Measurements from ENCODE around the gene MRPL34. TPM values are rescaled to one million over a fixed set of nuclear protein-coding genes. Genes with fewer than 3 reads are reported as not detected.

Gene MRPL34
- total and polyA plus RNA-seq, 8 donors = 32.4 to 78.1 (median 39.3) TPM

GRCh38 chr19:17323300-17323963, 17.8 kb downstream of the MRPL34 start:
- WGBS, 2 donors = 55 to 57% methylated on average over 23 to 56 of the region's 56 CpGs
- ATAC-seq (no peak), DNase-seq (no peak), FAIRE-seq (no peak)
- H3K4me3 ChIP-seq = no peak overlapping the region
- H3K36me3 ChIP-seq = peaks cover 0 to 12% (median 11%) of the 10 kb centered on the region in 3 donors
- no peaks in the 10 kb centered on the region for H3K4me1 ChIP-seq
- no peaks in the 10 kb centered on the region for H3K9me3 ChIP-seq
- no peak overlapping the region for H3K27ac ChIP-seq
- H3K27me3 ChIP-seq = no peaks in the 10 kb centered on the region
- no peak for TF ChIP-seq CTCF (IDR thresholded peaks at IDR 0.05)
- intact Hi-C loops (cut with DNase I) = no loop called here

- DNase-seq (no peak), FAIRE-seq (no peak), ATAC-seq (no peak)
- no peak overlapping the region for H3K27ac ChIP-seq
- no peak overlapping the region for H3K4me3 ChIP-seq
- no peaks in the 10 kb centered on the region for H3K27me3 ChIP-seq
- peaks cover 0 to 3% (median 0%) of the 10 kb centered on the region in 3 donors for H3K4me1 ChIP-seq
- 65 to 72% methylated on average over 7 of the region's 7 CpGs for WGBS, 2 donors
- H3K36me3 ChIP-seq = peaks cover 0 to 12% (median 11%) of the 10 kb centered on the region in 3 donors
- intact Hi-C loops (cut with DNase I) = no loop called here
- no peaks in the 10 kb centered on the region for H3K9me3 ChIP-seq
- no peak for TF ChIP-seq CTCF (IDR thresholded peaks at IDR 0.05)
Measured at GRCh38 chr19:17323964-17324332, 18.3 kb downstream of the MRPL34 start.

- 90 to 94% methylated on average over 26 to 28 of the region's 28 CpGs for WGBS, 2 donors
- DNase-seq (no peak), FAIRE-seq (no peak), ATAC-seq (no peak)
- Histone ChIP-seq H3K4me3 (no peak overlapping the region), H3K4me1 (peaks cover 0 to 6% (median 0%) of the 10 kb centered on the region in 3 donors), H3K9me3 (no peaks in the 10 kb centered on the region), H3K27me3 (no peaks in the 10 kb centered on the region), H3K27ac (no peak overlapping the region), H3K36me3 (peaks cover 0 to 12% (median 11%) of the 10 kb centered on the region in 3 donors)
- TF ChIP-seq CTCF (IDR thresholded peaks at IDR 0.05) = no peak
- intact Hi-C loops (cut with DNase I) = no loop called here
Measured at GRCh38 chr19:17324357-17325114, 18.9 kb downstream of the MRPL34 start.

DNA sequence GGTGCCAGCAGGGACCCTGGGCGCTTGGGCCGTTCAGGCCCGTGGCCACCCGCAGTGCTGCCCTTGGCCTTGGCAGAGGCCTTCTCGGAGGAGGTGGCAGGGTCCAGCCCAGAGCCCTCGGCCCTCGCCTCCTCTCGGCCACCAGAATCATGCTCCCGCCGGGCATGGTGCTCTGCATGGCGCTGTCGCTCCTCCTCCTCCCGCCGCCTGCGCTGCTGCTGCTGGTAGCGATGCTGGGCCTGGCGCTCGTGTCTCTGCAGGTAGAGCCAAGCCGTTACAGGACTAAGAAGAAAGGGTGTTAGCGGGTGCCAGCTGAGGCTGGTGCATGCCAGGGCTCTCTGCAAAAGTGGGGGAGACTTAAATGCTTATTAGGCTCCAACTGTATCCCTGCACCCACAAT, 19.5 kb downstream of the MRPL34 start:
- Histone ChIP-seq H3K4me3 (no peak overlapping the region), H3K4me1 (peaks cover 0 to 6% (median 0%) of the 10 kb centered on the region in 3 donors), H3K27me3 (no peaks in the 10 kb centered on the region), H3K27ac (no peak overlapping the region), H3K36me3 (peaks cover 0 to 11% (median 7%) of the 10 kb centered on the region in 3 donors), H3K9me3 (no peaks in the 10 kb centered on the region)
- ATAC-seq = no peak
- no peak for TF ChIP-seq CTCF (IDR thresholded peaks at IDR 0.05)
- DNase-seq = no peak
- no peak for FAIRE-seq
- 96% methylated on average over 20 of the region's 20 CpGs for WGBS, 2 donors
- intact Hi-C loops (cut with DNase I) = no loop called here
